ENCODE results near the gene ARHGAP26.
"Not testable (repeated sequence)": the region's sequence is repeated elsewhere in the genome, so short reads cannot be mapped to it uniquely, and the experiment has no call there.

Gene ARHGAP26

DNA sequence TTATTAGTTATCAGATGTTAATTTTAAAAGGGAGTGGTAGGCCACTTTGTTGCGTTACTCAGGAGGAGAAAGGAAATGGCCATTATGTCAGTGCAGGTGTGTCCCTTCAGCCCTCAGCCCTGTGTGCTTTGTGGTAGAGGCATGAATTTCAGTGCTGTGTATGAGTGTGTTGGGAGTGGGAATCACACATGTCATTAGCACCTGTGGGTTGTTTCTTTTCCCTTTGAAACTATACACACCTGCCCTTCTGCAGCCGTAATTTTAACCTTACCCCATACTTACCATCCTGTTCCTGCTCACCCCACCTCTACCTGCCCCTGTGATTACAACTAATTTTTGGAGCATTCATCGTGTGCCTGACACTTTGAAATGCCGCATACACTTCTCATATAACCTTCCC lies 156.4 kb downstream of the ARHGAP26 start:
- no peak overlapping the region for H3K4me3 ChIP-seq (replicated peaks; ENCODE audit: low read depth, low read length)
- TF ChIP-seq, protein P1, sequence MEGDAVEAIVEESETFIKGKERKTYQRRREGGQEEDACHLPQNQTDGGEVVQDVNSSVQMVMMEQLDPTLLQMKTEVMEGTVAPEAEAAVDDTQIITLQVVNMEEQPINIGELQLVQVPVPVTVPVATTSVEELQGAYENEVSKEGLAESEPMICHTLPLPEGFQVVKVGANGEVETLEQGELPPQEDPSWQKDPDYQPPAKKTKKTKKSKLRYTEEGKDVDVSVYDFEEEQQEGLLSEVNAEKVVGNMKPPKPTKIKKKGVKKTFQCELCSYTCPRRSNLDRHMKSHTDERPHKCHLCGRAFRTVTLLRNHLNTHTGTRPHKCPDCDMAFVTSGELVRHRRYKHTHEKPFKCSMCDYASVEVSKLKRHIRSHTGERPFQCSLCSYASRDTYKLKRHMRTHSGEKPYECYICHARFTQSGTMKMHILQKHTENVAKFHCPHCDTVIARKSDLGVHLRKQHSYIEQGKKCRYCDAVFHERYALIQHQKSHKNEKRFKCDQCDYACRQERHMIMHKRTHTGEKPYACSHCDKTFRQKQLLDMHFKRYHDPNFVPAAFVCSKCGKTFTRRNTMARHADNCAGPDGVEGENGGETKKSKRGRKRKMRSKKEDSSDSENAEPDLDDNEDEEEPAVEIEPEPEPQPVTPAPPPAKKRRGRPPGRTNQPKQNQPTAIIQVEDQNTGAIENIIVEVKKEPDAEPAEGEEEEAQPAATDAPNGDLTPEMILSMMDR (IDR thresholded peaks at IDR 0.05; ENCODE audit: low read depth, low read length, missing control alignments) = no peak
- no peak for DNase-seq (ENCODE audit: extremely low read depth, low read depth)

DNA sequence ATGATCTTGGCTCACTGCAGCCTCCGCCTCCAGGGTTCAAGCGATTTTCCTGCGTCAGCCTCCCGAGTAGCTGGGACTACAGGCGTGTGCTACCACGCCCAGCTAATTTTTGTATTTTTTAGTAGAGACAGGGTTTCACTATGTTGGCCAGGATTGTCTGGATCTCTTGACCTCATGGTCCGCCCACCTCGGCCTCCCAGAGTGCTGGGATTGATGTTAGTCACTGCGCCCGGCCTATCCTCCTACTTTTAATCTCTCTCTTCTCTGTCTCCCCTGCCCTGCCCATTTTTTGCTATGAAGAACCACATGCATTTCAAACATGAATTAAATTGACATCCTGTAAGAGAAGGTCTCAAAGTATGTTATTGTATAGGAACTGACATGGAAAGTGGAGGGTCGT lies 158.8 kb downstream of the ARHGAP26 start:
- H3K4me3 ChIP-seq (replicated peaks; ENCODE audit: low read depth, low read length); DNase-seq (ENCODE audit: extremely low read depth, low read depth): not testable (repeated sequence)

DNA sequence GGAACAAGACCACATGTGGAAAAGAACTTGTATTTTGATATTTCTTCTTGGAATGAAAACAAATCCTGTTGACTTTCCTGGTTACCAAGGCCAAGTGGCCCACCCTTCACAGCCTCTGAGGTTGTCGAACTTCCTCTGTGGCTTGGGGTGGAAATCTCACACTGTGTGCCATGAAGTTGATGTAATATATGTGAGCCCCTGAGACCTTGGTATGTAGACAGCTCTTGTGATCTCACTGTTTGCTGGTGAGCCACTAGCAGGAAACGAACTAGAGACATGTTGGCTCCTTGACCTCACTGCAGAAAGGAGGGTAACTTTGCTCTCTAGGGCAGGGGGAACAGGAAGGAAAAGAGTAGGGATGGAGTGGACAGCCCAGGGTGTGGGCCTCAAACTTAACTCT lies 159.4 kb downstream of the ARHGAP26 start:
- DNase-seq (ENCODE audit: extremely low read depth, low read depth) = no peak
- TF ChIP-seq, protein P1 (IDR thresholded peaks at IDR 0.05; ENCODE audit: low read depth, low read length, missing control alignments) = no peak
- no peak overlapping the region for H3K4me3 ChIP-seq (replicated peaks; ENCODE audit: low read depth, low read length)

DNA sequence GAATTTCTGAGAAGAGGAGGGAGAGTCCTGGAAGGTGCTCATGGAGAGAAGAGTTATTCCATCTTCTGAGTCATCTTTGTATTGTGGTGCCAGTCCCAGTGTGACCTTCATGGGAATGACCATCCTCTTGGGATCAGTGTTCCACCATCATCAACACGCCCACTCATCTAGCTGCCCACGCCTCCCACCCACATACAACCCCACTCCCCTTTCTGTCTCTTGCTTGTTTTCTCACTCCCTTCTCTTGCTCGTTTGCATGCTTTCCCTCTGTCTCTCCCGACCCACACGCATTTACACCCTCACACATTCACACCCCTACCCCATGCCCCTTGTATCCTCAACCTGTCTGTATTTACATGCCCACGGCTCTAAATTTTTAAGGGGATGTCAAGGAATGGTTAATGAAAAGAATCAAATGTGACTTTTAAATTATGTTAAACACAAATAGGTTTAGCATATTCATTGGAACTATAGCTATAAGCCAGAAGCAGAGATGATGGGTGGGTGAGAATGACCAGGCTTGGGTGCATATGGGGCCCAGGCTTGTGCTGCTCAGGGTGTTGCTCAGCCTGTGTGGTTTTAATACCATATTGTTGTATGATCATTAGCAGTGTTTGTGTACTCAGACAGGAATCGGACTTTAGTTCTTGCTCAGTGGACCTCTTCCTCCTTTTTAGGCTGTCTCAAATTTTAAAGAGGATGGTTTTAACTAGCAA lies 160.4 kb downstream of the ARHGAP26 start:
- DNase-seq (ENCODE audit: extremely low read depth, low read depth) = no peak
- TF ChIP-seq, protein P1 (IDR thresholded peaks at IDR 0.05; ENCODE audit: low read depth, low read length, missing control alignments) = no peak
- no peak overlapping the region for H3K4me3 ChIP-seq (replicated peaks; ENCODE audit: low read depth, low read length)

DNA sequence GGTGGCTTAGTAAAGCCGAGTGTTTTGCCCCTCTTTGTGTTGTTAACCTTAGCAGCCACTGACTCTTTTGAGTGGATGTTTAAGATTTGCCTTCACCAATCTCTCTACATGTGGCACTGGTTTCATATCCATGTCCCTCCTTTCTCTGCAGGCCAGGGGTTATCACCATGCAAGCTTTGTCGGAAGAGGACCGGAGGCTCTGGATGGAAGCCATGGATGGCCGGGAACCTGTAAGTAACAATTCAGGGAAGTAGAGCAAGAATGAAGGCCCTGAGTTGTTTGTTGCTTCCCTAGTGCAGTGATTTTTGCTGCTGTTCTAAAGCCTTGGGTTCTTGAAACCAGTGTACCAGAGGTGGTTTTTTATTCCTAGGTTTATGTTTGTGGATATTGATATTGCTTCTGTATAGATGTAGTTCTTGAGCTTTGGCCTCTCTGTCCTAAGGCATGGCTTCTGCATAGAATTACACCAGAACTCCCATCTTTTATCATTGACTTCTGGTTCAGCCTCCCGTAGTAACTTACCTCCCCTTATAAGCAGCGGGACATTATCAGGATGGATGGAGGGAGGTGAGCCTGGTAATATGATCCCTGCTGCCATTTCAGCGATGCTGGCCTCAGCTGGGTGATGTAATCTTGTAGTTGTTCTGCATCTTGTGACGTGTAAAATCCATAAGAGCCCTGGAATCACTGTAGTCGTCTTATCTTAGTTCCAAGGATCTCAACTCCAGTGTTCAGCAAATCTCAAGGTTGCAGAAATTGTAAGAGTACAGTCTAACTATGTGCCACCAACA lies 161.9 kb downstream of the ARHGAP26 start:
- no peak overlapping the region for H3K4me3 ChIP-seq (replicated peaks; ENCODE audit: low read depth, low read length)
- no peak for DNase-seq (ENCODE audit: extremely low read depth, low read depth)
- TF ChIP-seq, protein P1 (IDR thresholded peaks at IDR 0.05; ENCODE audit: low read depth, low read length, missing control alignments) = no peak

DNA sequence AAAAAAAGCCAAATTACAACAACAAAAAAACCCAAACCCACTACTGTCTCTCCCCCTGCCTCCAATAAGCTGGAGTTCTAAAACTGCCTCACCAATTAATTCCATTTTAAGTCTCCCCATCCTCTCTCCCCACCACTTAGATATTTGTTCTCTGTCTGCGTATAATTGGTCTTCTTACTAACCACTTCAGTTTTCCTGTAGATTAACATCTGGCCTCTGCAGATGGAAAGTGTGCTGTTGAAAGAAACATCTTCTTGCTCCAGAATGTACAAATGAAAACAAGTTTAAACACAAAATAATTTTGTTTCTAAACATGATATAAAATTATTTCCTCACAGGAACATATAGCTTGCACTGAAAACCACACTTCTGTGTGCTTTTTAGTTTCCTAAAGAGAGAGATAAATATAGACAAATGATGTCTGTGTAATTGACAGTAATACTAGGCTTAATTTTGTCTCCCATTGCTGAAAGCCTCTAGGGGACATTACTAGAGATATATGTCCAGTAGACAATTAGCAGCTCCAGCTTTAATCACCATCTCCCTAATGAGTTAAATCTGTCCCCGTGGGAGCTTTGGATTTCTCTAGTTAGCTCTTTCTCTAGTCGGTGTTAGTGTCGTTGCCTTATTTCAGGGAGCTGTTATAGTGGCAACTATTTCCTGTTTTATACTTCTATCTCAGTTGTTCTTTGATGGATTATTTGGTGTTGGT lies 164.0 kb downstream of the ARHGAP26 start:
- TF ChIP-seq, protein P1 (IDR thresholded peaks at IDR 0.05; ENCODE audit: low read depth, low read length, missing control alignments) = no peak
- no peak for DNase-seq (ENCODE audit: extremely low read depth, low read depth)
- no peak overlapping the region for H3K4me3 ChIP-seq (replicated peaks; ENCODE audit: low read depth, low read length)

DNA sequence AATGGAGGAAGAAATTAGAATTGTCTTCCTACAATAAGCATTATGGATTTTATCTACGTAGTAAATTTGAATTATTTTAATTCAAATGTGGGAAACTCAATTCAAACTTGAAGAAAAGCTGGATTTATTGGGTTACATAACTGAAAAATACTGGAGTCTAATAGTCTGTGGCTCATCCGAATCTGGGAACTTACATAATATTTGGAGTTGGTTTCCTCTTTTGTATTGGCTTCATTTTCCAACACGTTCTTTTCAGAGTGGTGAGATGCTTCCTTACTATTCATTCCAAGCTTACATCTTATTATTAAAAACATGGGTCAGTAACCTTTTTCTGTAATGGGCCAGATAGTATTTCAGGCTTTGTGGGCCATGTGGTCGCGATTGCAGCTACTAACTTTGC lies 164.8 kb downstream of the ARHGAP26 start:
- TF ChIP-seq, protein P1 (IDR thresholded peaks at IDR 0.05; ENCODE audit: low read depth, low read length, missing control alignments) = no peak

More for the DNA sequence above, 164.8 kb downstream of the ARHGAP26 start:
- no peak overlapping the region for H3K4me3 ChIP-seq (replicated peaks; ENCODE audit: low read depth, low read length)
- DNase-seq (ENCODE audit: extremely low read depth, low read depth) = no peak

Data from HFF-Myc (cell line).